ENCODE data around the gene RAPGEFL1. TPM values are rescaled to one million over a fixed set of nuclear protein-coding genes. Genes with fewer than 3 reads are reported as not detected.
"Not testable (repeated sequence)": the region's sequence is repeated elsewhere in the genome, so short reads cannot be mapped to it uniquely, and the experiment has no call there.

The RAPGEFL1 gene
- total RNA-seq, 1 experiment from 2014 or later, result 1.5 TPM

DNA sequence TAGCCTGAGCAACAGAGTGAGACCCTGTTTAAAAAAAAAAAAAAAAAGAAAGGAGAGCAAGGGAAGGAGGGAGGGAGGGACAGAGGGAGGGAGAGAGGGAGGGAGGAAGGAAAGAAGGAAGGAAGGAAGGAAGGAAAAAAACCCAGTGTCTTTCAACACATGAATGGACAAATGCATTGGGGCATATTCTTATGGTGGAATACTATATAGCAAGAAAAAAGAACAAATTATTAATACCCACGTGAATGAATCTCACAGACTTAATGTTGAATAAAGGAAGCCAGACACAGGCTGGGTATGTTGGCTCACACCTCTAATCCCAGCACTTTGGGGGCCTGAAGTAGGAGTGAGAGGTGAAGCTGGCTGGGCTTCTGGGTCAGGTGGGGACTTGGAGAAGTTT, 20.3 kb downstream of the RAPGEFL1 start:
- Histone ChIP-seq H3K4me3 (ENCODE audit: low read length) (no peak overlapping the region), H3K27ac (ENCODE audit: low read length) (no peak overlapping the region), H3K36me3 (ENCODE audit: low read depth, low read length) (no peaks in the 10 kb centered on the region), H3K27me3 (ENCODE audit: low read length) (no peaks in the 10 kb centered on the region), H3K9me2 (replicated peaks; ENCODE audit: low read length) (no peaks in the 10 kb centered on the region), H3K4me2 (ENCODE audit: low read length) (no peak overlapping the region), H3K79me2 (ENCODE audit: low read length) (no peaks in the 10 kb centered on the region), H3F3A (ENCODE audit: low read length, unreplicated experiment) (no peaks in the 10 kb centered on the region), H4K20me1 (ENCODE audit: low read length) (no peaks in the 10 kb centered on the region), H3K4me1 (ENCODE audit: insufficient read depth, low read length) (no peaks in the 10 kb centered on the region), H3K9ac (ENCODE audit: low read length) (no peak overlapping the region), H3K9me3 (ENCODE audit: low read length) (no peaks in the 10 kb centered on the region), H2AFZ (ENCODE audit: low read length) (no peak overlapping the region)
- intact Hi-C loops (cut with micrococcal nuclease), result no loop called here
- BruUV-seq (replicated peaks), result no TSS peak
- POLR2A ChIA-PET (ENCODE audit: unreplicated experiment), result no interaction called here
- no peak for TF ChIP-seq EZH2 (IDR thresholded peaks at IDR 0.05; ENCODE audit: low read length, unreplicated experiment)
- no peak for TF ChIP-seq EZH2phosphoT487 (IDR thresholded peaks at IDR 0.05; ENCODE audit: borderline replicate concordance, low read length)
- TF ChIP-seq, protein P1, sequence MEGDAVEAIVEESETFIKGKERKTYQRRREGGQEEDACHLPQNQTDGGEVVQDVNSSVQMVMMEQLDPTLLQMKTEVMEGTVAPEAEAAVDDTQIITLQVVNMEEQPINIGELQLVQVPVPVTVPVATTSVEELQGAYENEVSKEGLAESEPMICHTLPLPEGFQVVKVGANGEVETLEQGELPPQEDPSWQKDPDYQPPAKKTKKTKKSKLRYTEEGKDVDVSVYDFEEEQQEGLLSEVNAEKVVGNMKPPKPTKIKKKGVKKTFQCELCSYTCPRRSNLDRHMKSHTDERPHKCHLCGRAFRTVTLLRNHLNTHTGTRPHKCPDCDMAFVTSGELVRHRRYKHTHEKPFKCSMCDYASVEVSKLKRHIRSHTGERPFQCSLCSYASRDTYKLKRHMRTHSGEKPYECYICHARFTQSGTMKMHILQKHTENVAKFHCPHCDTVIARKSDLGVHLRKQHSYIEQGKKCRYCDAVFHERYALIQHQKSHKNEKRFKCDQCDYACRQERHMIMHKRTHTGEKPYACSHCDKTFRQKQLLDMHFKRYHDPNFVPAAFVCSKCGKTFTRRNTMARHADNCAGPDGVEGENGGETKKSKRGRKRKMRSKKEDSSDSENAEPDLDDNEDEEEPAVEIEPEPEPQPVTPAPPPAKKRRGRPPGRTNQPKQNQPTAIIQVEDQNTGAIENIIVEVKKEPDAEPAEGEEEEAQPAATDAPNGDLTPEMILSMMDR (conservative IDR thresholded peaks at IDR 0.05; ENCODE audit: low read depth, low read length), result no peak
- ATAC-seq (no peak), DNase-seq (no peak)
- CTCF ChIA-PET, result no interaction called here

DNA sequence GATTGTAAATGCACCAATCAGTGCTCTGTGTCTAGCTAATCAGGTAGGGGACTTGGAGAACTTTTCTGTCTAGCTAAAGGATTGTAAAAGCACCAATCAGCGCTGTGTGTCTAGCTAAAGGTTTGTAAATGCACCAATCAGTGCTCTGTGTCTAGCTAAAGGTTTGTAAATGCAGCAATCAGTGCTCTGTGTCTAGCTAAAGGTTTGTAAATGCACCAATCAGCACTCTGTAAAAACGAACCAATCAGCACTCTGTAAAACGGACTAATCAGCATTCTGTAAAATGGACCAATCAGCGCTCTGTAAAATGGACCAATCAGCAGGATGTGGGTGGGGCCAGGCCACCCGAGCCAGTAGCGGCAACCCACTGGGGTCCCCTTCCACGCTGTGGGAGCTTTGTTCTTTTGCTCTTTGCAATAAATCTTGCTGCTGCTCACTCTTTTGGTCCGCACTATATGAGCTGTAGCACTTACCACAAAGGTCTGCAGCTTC, 20.7 kb downstream of the RAPGEFL1 start:
- ATAC-seq; H3K27me3 ChIP-seq (ENCODE audit: low read length); H2AFZ ChIP-seq (ENCODE audit: low read length); CTCF ChIA-PET; DNase-seq; POLR2A ChIA-PET (ENCODE audit: unreplicated experiment); H3K4me1 ChIP-seq (ENCODE audit: insufficient read depth, low read length); H3K27ac ChIP-seq (ENCODE audit: low read length); H3K36me3 ChIP-seq (ENCODE audit: low read depth, low read length); H3K4me2 ChIP-seq (ENCODE audit: low read length); H3K9me3 ChIP-seq (ENCODE audit: low read length); intact Hi-C loops (cut with micrococcal nuclease); H3K79me2 ChIP-seq (ENCODE audit: low read length); H3K9ac ChIP-seq (ENCODE audit: low read length); H3K4me3 ChIP-seq (ENCODE audit: low read length); H3K9me2 ChIP-seq (replicated peaks; ENCODE audit: low read length); H4K20me1 ChIP-seq (ENCODE audit: low read length); H3F3A ChIP-seq (ENCODE audit: low read length, unreplicated experiment); BruUV-seq (replicated peaks): not testable (repeated sequence)

DNA sequence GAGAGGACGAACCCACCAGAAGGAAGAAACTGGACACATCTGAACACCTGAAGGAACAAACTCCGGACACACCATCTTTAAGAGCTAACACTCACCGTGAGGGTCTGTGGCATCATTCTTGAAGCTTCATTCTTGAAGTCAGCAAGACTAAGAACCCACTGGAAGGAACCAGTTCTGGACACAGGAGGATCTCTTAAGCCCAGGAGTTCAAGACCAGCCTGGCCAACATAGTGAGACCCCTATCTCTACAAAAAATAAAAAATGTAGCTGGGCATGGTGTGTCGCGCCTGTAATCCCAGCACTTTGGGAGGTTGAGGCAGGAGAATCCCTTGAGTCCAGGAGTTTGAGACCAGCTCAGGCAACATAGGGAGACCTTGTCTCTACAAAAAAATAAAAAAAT, 21.3 kb downstream of the RAPGEFL1 start:
- H3K4me1 ChIP-seq (ENCODE audit: insufficient read depth, low read length), result no peaks in the 10 kb centered on the region
- H3K27me3 ChIP-seq (ENCODE audit: low read length), result no peaks in the 10 kb centered on the region
- no peak overlapping the region for H2AFZ ChIP-seq (ENCODE audit: low read length)
- H3K27ac ChIP-seq (ENCODE audit: low read length), result no peak overlapping the region
- ChIA-PET CTCF (no interaction called here), POLR2A (ENCODE audit: unreplicated experiment) (no interaction called here)
- no peaks in the 10 kb centered on the region for H4K20me1 ChIP-seq (ENCODE audit: low read length)
- H3K79me2 ChIP-seq (ENCODE audit: low read length), result no peaks in the 10 kb centered on the region
- no peak overlapping the region for H3K9ac ChIP-seq (ENCODE audit: low read length)
- intact Hi-C loops (cut with micrococcal nuclease), result no loop called here
- H3K4me3 ChIP-seq (ENCODE audit: low read length), result no peak overlapping the region
- no peaks in the 10 kb centered on the region for H3K9me2 ChIP-seq (replicated peaks; ENCODE audit: low read length)
- DNase-seq, result no peak
- H3K36me3 ChIP-seq (ENCODE audit: low read depth, low read length), result no peaks in the 10 kb centered on the region
- TF ChIP-seq EZH2 (IDR thresholded peaks at IDR 0.05; ENCODE audit: low read length, unreplicated experiment), result no peak
- TF ChIP-seq EZH2phosphoT487 (IDR thresholded peaks at IDR 0.05; ENCODE audit: borderline replicate concordance, low read length), result no peak
- TF ChIP-seq, protein P1 (conservative IDR thresholded peaks at IDR 0.05; ENCODE audit: low read depth, low read length), result no peak
- no peak overlapping the region for H3K4me2 ChIP-seq (ENCODE audit: low read length)
- no peaks in the 10 kb centered on the region for H3F3A ChIP-seq (ENCODE audit: low read length, unreplicated experiment)
- BruUV-seq (replicated peaks), result no TSS peak
- no peak for ATAC-seq
- no peaks in the 10 kb centered on the region for H3K9me3 ChIP-seq (ENCODE audit: low read length)

Data from PC-3 (cell line).